DMS153 treated with DMSO at 0.1 percent for 48 hours (cell line): ENCODE measurements around the gene PARP9.
"Not testable (repeated sequence)": the region's sequence is repeated elsewhere in the genome, so short reads cannot be mapped to it uniquely, and the experiment has no call there.

Experiments
- DNase-seq: peaks from one replicate; lab custom pipeline; 2025; ENCODE audit not compliant: unreplicated experiment; lab: John Stamatoyannopoulos, UW

PARP9 gene

DNA sequence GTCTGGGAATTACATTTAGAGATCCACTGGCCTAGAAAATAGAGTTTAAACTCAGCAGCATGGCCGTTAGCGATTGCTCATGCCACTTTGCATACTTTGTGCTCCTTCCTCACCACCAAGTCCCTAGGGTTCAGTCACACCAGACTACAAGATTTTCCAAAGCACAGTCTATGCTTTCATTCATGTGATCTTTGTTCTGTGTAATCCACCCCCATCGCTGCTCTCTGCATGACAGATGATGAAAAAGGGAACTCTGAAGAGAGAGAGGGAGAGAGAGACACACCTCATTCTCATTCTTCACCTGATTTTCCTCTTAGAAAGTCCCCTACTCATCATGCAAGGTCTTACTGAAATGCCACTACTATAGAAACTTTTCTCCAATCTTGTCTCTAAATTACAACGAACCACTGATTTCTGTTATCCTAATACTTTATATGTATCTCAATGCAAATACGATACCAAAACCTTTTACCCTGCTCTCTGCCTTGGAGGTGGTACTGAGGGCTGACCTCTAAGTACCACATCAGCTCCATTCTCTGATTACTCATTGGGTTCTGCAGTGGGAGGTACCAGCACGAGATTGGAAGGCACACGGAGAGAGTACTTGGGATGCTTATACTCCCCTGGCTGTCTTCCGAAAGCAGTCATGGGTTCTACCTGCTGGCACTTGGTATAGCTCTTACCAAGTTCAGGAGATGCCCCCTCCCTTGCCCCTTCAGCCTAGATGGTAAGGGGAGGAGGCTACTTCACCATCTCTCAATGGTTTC lies 12.3 kb upstream of the PARP9 start:
- DNase-seq, result no peak

GRCh38 chr3:122572940-122573412 lies 8.9 kb upstream of the PARP9 start:
- peak; percentile 27 for DNase-seq

GRCh38 chr3:122568755-122569154 lies 4.7 kb upstream of the PARP9 start:
- no peak for DNase-seq

GRCh38 chr3:122568131-122568530 lies 4.0 kb upstream of the PARP9 start:
- DNase-seq, result not testable (repeated sequence)

DNA sequence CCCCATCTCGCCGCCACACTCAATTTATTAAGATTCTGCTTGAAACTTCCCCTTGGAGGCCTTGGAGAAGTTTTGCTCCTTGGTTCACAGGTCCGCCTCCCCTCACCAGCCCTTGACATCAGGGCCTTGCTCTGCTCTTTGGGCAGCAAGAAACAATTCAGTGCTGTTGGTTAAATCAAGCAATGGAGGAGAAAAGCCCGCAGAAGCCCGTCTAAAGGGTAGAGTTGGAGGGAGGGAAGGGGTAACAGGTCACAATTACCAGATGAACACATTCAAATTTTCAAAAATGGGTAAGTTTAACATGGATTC lies 429 bp downstream of the PARP9 start:
- no peak for DNase-seq

- no peak for DNase-seq
These were observed 980 bp downstream of the PARP9 start for GRCh38 chr3:122562923-122563716.

- peak; percentile 53 for DNase-seq
These were observed 3.4 kb downstream of the PARP9 start for GRCh38 chr3:122560680-122561079.

GRCh38 chr3:122559906-122560305 lies 4.2 kb downstream of the PARP9 start:
- no peak for DNase-seq

DNA sequence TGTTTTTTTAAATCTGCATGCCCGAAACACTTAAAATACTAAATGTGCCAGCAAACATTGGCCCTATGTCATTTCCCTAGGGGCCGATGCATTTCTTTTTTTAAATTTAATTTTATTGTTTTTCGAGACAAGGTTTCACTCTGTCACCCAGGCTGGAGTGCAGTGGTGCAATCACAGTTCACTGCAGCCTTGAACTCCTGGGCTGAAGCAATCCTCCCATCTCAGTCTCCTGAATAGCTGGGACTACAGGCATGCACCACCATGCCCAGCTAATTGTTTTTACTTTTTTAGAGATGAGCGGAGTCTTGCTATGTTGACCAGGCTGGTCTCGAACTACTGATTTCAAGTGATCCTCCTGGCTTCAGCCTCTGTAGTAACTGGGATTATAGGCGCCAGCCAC lies 5.5 kb downstream of the PARP9 start:
- DNase-seq, result no peak

DNA sequence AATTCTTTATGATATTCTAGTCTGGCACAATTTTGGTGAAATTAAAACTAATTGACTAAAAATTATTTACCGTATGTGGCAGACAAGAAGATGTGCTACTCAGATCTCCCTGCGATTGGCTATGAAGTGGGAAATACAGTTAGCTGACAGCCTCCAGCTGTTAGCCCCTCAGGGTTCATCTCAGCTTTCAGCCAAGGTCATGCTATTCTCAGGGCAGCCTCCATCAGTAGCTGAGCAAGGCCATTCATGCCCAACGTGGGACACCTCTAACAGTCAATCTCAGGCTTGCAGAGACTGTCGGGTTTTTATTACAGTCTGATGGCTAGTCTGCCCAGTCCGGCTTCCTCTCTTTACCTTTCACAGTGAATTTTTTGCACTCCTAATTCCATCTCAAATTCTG lies 6.7 kb downstream of the PARP9 start:
- DNase-seq, result no peak

DNA sequence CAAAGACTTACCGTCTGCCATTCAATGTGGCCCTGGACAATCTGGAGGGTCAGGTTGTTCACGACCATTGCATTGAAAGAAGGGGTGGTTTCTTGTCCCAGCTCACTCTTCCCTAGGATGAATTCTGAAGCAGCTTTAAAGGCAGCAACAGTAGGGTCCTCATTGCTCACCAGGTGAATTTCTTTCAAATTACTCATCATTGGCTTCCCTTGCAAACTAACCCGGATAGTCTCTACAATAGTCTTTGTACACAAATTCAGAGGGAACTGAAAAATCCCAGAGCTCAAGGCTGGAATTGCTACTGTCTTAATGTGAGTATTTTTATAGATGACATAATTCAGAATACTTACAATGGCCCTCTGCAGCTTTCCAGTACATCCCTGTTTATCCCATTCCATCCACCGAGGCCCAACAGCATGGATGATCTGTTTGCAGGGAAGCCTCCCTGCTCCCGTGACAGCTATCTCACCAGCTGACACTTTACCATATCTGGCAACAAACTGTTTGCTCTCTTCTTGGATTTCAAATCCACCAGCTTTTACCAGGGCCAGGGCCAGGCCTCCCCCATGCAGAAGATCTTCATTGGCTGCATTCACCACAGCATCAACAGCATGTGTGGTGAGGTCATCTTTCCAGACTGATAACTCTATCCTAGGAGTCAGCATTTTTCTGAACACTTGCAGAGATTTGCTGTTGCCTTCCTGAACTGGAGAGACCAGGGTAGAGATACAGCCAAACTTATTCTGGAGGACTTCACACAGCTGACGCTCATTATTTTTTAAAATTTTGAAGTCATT lies 8.6 kb downstream of the PARP9 start:
- no peak for DNase-seq

- no peak for DNase-seq
These were observed 10.9 kb downstream of the PARP9 start for GRCh38 chr3:122553171-122553570.

DNA sequence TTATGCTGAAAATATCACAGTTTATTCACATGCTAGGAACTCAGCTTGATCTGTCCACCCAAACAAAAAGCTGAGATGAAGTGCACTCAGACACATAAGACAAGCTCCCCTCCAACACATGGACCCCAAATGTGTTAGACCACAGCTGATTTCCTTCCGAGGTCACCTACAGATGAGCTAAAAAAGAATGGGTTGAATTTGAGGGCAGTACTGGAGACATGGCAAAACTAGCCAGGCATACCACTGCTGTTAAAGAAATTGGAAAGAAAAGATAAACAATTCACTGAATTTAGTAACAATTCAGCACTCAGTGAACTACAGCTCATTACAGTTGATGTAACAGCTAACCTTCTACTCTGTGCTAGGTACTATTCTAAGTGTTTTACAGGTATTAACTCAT lies 15.5 kb downstream of the PARP9 start:
- DNase-seq, result no peak

DNA sequence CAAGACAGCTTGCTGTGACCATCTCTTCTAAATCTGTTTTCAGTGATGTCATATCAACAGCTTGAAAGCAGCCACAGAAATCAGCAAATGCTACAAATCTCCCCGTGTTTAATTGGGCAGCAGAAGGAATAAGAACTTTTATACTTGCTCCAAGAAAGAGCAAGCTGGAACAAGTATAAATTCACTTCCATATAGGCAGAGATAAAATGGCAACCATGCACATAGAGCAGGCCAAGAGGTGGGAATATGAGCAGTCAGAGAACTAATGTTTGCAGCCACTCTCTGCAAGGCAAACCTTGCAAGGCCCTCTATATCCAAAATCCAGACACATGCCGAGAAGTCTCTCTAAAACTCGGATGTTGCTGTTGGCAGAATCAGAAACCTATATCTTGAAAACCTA lies 16.0 kb downstream of the PARP9 start:
- DNase-seq, result no peak

DNA sequence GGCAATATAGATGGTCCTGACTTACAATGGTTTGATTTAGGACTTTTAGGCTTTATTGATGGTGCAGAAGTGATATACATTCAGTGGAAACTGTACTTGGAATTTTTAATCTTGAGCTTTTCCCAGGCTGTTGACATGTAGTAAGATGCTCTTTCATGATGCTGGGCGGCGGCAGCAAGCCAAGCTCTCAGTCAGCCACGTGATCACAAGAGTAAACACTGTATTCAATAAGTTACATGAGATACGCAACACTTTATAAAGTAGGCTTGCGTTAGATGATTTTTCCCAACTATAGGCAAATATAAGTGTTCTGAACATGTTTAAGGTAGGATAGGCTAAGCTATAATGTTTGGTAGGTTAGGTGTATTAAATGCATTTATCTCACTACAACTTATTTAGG lies 17.9 kb downstream of the PARP9 start:
- DNase-seq, result no peak

- no peak for DNase-seq
These were observed 25.1 kb downstream of the PARP9 start for GRCh38 chr3:122538956-122539490.

DNA sequence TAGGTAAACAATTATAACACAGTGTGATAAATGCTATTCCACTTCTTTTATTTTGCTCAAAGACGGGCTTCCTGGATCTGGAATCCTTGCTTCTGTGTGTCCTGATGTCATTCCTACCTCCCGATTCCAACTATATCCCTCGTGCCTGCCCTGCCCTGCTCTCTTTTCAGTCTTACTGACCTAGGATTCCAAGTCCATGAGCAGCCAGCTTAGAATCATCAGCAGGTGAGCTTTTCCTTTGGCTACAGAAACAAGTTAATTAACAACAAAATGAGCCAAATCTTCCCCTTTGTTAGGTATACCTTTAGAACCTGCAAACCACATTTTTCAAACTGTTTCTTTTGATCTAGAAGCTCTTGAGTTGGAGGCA lies 27.5 kb downstream of the PARP9 start:
- DNase-seq, result no peak

DNA sequence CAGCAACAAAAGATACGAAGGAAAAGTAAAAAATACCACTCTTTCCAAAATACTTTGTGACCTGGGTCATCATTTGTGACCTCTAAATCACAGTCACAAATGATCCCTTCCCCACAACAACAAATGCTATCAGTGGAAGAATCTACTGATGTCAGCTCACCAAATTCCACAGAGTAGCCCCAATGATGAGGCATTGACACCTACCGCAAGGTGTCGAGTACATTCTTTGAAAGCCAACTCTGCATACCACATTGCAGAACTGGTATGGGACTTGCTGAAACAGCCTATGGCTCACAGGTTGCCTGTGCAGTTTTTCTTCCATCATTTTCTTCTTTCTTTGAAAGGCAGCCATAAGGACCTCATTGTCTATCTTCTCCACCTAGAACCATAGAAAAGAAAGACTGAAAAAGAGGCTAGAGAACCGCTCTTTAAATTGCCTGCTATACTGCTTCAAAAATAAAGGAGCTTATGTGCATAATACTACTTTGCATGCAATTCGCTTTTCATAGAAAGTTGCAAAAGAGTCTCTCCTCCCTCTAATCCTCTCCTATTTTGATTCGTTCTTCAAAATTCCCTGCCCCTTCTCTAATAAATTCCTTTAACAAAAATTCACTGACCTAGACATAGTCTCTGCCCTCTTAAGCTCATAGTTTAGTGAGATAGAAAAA lies 28.0 kb downstream of the PARP9 start:
- no peak for DNase-seq

- no peak for DNase-seq
These were observed 30.2 kb downstream of the PARP9 start for GRCh38 chr3:122533931-122534334.

DNA sequence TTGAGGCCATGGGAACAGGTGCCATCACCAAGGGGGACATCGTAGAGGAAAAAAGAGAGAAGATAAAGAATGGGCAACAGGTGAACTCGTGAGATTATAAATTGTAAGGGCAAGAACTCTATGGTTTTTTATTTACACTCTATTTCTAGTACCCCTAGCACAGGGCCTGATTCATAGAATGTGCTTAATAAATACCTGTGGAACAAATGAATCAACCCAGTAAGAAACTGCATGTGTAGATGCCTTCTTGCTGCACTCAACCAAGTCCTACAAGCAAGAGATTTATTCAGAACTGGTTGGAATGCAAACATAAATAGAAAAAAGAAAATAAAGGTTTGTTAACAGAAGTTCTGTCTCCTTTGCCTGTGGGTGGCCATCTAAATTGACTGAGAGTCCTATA lies 30.6 kb downstream of the PARP9 start:
- DNase-seq, result no peak

GRCh38 chr3:122530164-122530563 lies 33.9 kb downstream of the PARP9 start:
- no peak for DNase-seq
